Right kidney (tissue), 1 donor: ENCODE data around the gene DUSP5.
"Not testable (repeated sequence)": the region's sequence is repeated elsewhere in the genome, so short reads cannot be mapped to it uniquely, and the experiment has no call there.

Experiments
- DNase-seq: peaks from one replicate; pipeline ENCODE4 v3.0.0-alpha.2; 2016

DUSP5 gene

DNA sequence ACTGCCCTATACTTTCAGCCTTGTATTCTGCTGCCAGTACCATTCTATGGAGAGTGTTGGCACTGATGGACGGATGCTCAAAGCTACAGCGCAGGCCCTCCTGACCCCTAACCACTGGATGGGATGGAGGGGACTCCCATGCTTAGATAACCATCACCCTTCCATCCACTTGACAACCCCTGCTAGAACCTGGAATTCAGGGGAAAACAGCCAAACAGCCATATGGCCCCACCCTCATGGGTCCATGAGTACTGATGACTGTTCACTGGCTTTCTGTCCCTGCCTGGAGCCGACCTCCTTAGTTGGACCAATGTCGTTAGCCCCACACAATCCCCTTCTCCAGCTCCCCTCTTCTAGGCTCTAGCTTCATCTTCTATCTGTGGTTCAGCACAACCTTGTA, 16.2 kb downstream of the DUSP5 start:
- no peak for DNase-seq

- DNase-seq: no peak
Measured at GRCh38 chr10:110514848-110515247, 17.1 kb downstream of the DUSP5 start.

DNA sequence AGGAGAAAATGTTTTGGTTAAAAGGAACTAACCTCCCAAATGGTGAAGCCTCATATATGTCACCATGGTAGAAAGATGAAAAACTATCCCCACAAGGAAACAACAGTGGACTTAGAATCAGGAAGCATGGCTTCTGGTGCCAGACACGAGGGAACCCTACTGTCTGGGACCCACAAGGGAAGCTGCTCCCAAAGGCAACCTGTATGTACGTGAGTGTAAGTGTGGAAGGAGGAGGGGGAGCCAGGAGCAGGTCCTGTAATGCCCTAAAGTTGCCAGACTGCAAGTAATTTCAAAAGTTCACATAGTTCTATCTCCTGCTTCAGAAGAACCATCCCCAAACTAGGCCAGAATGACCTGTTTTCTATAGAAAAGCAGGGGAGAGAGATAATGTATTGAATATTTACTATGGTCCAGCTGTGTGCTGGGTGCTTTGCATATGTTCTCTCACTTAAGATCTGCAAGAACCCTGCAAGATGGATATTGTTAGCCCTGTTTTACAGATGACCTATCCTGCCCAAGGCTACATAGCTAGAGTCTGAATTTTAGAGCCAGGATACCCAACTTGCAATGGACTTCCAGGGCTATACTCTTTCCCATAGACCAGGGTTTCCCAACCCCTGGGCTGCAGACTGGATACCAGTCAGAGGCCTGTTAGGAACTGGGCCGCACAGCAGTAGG, 19.2 kb downstream of the DUSP5 start:
- no peak for DNase-seq

GRCh38 chr10:110522365-110522988, 24.8 kb downstream of the DUSP5 start:
- DNase-seq: no peak

GRCh38 chr10:110523736-110524135, 26.0 kb downstream of the DUSP5 start:
- DNase-seq: no peak

DNA sequence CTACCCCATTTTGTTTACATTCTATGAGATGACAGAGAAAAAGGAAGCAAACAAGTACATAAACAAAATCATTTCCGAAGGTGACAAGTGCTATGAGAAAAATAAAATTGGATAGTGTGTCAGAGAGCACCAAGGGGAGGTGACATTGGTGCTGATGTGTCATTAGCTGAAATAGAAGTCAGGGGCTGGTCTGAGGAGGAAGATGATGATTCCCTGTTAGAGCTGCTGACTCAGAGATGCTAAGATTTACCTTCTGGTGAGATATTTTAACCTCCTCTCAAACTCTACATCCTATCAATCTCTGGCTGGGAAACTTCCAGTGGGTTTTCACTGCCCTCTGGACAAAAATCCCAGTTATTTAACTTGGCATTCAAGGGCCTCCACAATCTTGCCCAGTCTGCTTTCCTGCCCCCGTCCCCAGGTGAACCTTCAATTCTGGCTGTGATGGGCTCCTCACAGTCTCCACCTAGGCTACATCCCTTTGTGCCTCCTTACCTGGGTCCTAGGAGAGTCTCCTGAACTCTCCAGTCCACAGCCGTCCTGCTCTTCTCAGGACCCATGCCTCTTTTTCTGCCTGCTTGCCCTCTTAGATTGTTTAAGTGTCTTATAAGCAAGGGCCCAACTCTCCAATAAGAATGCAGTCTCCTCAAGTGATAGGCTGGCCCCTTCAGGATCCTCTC, 26.6 kb downstream of the DUSP5 start:
- DNase-seq: no peak

GRCh38 chr10:110524859-110525232, 27.1 kb downstream of the DUSP5 start:
- DNase-seq: no peak

DNA sequence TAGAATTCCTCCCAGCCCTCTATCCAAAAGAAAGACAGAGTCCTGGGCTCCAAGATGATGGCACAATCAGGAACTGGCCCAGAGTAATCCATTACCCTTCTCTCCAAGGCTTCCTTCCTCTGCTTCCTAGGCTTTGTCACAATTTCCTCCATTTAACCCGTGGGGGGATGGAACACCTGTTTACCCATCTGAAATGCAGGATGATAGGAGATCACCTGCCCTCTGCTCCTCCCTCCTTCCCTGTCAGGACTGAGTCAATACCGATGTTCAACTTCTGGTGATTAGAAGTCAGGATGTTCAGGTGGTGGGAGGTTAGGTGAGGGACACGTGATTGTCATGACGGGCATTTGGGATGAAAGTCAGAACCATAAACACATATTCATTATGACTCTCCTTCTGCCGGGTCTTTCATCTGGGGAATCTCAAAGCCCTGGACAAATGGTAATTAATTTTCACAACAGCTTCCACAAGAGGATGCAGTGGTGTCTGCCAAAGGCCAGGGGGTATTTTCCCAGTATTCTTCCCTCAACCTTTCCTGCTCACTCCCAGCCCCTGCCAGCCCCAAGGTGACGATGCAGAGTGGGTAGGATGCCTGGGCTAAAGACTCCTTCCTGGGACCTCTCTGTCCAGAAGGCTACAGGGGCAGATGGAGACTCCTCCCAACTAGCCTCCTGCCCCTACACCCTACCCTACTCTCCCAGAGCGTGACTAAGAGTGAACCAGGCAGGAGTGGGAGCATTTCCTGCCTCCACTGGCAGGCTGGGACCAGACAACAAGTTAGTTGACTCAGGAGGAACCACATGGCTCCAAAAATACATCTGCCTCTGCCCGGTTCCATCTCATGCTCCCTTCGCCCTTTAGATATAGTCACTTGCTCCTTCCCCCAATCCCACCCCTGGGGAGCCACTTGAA, 27.9 kb downstream of the DUSP5 start:
- DNase-seq: no peak

DNA sequence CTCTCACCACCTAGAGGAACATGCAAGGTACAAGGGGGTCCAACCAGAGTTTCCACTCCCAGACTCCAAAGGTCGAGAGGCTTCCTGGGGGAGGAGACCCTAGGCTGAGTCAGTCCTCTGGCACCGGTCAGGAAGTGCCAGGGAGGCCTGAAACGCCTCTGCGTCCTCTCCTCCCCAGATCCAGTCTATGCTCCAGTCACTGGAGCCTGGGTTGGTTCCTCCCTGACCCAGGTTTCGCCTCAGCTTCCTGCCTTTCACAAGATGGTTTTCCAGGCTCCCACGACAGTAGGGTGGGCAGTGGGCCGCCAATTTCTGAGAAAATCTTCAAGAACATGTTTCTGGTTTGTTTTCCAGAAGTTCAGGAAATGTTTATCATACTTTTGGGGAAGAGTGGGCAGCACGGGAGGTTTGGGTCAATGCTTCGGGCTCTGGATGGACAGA, 30.0 kb downstream of the DUSP5 start:
- no peak for DNase-seq

GRCh38 chr10:110528224-110528996, 30.7 kb downstream of the DUSP5 start:
- DNase-seq: no peak

GRCh38 chr10:110528997-110529524, 31.4 kb downstream of the DUSP5 start:
- DNase-seq: not testable (repeated sequence)

GRCh38 chr10:110529596-110530011, 31.9 kb downstream of the DUSP5 start:
- no peak for DNase-seq

GRCh38 chr10:110530131-110530831, 32.6 kb downstream of the DUSP5 start:
- DNase-seq: peak; percentile 47

GRCh38 chr10:110531687-110532086, 34.0 kb downstream of the DUSP5 start:
- no peak for DNase-seq

GRCh38 chr10:110532628-110533027, 34.9 kb downstream of the DUSP5 start:
- DNase-seq: not testable (repeated sequence)

DNA sequence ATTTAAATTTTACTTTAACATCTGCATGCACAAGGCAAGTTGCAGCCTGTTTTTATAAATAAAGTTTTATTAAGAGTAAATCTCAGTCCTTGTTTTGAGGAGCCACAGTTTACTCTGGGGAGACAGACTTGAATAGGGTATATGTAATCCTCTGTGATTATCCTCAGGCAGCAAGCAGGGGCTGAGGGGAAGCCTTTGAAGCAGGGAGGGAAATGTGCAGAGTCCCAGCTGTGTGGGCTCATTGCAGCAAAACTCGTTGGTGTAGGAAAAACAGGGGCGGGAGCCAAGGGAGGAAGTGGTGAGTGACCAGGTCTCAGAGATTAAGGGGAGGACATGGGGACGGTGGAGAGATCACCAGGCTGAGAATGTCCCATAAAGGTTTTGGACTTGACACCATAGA, 35.4 kb downstream of the DUSP5 start:
- no peak for DNase-seq

GRCh38 chr10:110534571-110534970, 36.9 kb downstream of the DUSP5 start:
- DNase-seq: no peak

DNA sequence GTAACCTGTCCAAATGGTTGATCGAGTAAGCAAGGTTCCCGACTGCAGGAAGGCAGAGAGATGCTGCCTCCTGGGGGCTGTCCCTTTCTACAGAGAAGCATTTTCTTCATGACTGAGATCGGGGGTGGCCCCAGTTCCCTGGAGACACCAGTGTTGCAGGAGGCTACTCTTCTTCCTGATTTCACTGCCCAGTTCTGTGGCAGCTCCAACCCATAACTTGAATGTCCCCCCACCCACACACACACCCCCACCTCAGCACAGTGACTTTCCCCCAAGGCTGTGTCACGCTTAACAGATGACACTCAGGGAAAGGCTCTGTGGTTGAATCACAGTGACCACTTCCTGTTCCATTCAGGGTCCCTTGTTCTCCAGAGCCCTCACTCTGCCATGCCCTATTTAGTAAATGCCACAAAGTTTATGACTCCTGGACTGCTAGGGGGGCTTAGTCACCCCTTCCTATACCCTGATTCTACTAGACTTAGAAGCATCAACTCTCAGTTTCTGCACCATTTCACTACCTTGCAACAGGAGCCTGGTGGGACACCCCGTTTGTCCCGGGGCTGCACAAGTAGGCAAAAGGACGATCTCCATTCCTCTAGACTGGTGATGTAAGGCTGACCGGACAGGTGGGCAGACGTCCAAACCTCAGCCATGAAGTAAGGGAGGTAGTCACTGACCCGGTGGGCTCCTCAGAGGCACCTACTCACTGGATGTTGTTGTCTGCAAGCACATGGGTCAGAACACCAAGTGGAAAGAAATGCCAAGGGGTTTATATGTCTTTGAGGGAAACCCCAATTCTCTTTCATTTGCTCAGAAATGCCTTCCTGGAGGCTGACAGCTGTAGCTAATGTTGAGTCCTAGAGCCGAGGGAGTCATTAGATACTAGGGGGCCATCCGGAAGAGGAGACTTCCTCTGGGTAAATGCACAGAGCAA, 38.5 kb downstream of the DUSP5 start:
- no peak for DNase-seq

DNA sequence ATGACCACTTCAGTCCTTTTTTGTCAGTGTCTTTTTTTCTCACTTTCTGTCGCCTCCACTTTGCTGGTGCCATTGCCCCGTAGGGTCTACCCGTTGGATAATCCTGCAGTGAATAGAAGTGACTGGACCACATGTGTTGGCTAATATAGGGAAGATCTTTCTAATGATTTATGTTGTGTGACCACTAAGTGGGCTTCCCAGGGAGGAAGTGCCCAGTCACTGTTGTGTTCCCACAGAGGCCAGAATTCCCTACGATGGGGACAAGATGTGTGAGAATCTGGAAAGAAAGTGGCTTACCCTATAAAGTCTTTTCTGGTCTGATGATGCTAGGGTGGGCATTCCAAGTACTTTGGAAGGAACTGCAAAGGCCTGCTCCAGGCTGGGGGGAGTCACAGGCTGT, 41.4 kb downstream of the DUSP5 start:
- no peak for DNase-seq

DNA sequence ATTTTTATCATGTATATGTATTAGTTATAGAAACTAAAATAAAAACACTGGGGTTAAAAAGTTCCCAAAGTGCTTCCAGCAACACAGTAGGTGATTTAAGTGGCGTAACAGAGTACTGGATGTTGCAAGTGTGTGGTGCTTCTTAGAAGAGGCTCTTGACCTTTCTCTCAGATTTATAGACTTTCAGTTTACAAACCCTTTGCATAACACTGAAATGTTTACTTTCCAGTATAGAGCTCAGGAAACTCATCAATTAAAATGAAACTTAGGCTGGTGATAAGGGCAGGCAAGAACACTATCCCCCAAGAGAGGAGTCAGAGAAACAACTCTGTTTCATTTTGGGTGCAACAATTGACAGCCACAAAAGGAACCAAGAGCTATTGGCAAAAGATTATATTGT, 42.3 kb downstream of the DUSP5 start:
- no peak for DNase-seq
